HEK293T (cell line): Measurements from ENCODE around the gene CERS4.

Experiments used
- ARNT ChIP-seq: fragments of 450-650 bp; IDR thresholded peaks from 2 replicates; pipeline ENCODE4 v1.6.1; 2017; ENCODE audit warnings: mild to moderate bottlenecking
- BHLHE40 ChIP-seq: fragments of 450-650 bp; IDR thresholded peaks from 2 replicates; pipeline ENCODE4 v1.6.1; 2016; ENCODE audit warnings: mild to moderate bottlenecking, moderate library complexity, borderline replicate concordance
- FOXM1 ChIP-seq: fragments of 450-650 bp; IDR thresholded peaks from 2 replicates; pipeline ENCODE4 v1.6.1; 2017; ENCODE audit warnings: mild to moderate bottlenecking, borderline replicate concordance
- HDGF ChIP-seq: fragments of 450-650 bp; IDR thresholded peaks from 2 replicates; pipeline ENCODE4 v1.6.1; 2017; ENCODE audit warnings: antibody characterized with exemption, borderline replicate concordance
- L3MBTL2 ChIP-seq: fragments of 450-650 bp; conservative IDR thresholded peaks from 2 replicates; pipeline ENCODE4 v1.6.1; 2016; ENCODE audit warnings: mild to moderate bottlenecking
- LEF1 ChIP-seq: fragments of 450-650 bp; IDR thresholded peaks from 2 replicates; pipeline ENCODE4 v1.6.1; 2017; ENCODE audit warnings: mild to moderate bottlenecking, borderline replicate concordance
- NFRKB ChIP-seq: fragments of 450-650 bp; IDR thresholded peaks from 2 replicates; pipeline ENCODE4 v1.6.1; 2016; ENCODE audit warnings: mild to moderate bottlenecking, moderate library complexity
- SP1 ChIP-seq: fragments of 450-650 bp; IDR thresholded peaks from 2 replicates; pipeline ENCODE4 v1.6.1; 2017
- ZNF384 ChIP-seq: fragments of 450-650 bp; IDR thresholded peaks from 2 replicates; pipeline ENCODE4 v1.6.1; 2016

DNA sequence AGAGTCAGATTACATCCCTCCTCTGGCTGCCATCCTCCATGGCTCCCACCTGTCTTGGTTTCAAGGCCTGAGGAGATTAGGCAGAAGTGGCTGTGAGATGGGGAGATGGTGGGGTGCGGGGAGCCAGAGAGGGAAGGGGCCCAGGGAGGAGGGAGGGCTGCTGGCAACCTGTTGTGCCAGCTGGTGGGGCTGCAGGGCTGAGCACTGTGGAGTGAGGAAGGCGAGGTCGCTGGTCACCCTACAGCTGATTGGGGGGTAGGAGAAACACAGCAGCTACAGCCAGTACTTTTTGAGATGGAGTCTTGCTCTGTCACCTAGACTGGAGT lies 50.7 kb downstream of the CERS4 start:
- TF ChIP-seq NFRKB (no peak), FOXM1 (no peak), BHLHE40 (no peak), HDGF (no peak), SP1 (no peak), ZNF384 (no peak), LEF1 (no peak), L3MBTL2 (no peak), ARNT (no peak)
